DMS53 treated with DMSO at 0.1 percent for 48 hours (cell line): ENCODE results near the gene LCN6.
"Not testable (repeated sequence)": the region's sequence is repeated elsewhere in the genome, so short reads cannot be mapped to it uniquely, and the experiment has no call there.

Experiments used
- DNase-seq: peaks from one replicate; lab custom pipeline; 2025; ENCODE audit not compliant: unreplicated experiment; lab: John Stamatoyannopoulos, UW

Gene LCN6, protein sequence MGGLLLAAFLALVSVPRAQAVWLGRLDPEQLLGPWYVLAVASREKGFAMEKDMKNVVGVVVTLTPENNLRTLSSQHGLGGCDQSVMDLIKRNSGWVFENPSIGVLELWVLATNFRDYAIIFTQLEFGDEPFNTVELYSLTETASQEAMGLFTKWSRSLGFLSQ

DNA sequence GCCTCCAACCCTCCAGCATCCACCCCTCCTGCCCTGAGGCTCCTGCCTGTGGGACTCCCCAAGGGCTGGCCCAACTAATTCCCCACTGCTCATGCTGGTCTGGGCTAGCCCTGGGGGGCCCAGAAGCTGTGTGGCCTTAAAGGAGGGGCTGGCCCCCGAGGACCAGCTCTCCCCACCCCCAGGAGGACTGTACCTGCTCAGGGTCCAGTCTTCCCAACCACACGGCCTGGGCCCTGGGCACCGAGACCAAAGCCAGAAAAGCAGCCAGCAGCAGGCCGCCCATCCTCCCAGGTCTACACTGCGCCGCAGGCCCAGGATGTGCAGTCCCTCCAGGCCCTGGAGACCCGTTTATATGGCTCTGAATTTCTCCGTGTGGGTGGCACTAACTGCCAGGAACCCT lies at the start of gene LCN6:
LCN6 (minus strand) TSS at position 325 of the 400 bp plus-strand sequence; CDS start at position 283, 42 bp downstream.
- no peak for DNase-seq

GRCh38 chr9:136796775-136797347 lies 48.5 kb upstream of the LCN6 start:
- not testable (repeated sequence) for DNase-seq

GRCh38 chr9:136796238-136796774 lies 48.0 kb upstream of the LCN6 start, which contains the start of gene CCDC183:
CCDC183 (plus strand) TSS chr9:136796338; CDS start chr9:136796398, 60 bp downstream.
- DNase-seq = no peak

DNA sequence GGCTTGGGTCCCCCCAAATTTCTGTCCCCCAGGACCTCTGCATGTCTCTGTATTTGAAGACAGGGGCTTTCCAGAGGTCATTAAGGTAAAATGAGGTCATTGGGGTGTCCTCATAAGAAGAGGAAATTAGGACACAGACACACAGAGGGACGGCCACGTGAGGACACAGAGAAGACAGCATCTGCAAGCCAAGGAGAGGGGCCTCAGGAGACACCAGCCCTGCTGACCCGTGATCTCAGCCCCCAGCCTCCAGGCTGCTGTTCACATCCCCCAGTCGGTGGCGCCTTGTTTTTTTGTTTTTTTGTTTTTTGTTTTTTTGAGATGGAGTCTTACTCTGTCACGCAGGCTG lies 46.6 kb upstream of the LCN6 start:
- DNase-seq = no peak

DNA sequence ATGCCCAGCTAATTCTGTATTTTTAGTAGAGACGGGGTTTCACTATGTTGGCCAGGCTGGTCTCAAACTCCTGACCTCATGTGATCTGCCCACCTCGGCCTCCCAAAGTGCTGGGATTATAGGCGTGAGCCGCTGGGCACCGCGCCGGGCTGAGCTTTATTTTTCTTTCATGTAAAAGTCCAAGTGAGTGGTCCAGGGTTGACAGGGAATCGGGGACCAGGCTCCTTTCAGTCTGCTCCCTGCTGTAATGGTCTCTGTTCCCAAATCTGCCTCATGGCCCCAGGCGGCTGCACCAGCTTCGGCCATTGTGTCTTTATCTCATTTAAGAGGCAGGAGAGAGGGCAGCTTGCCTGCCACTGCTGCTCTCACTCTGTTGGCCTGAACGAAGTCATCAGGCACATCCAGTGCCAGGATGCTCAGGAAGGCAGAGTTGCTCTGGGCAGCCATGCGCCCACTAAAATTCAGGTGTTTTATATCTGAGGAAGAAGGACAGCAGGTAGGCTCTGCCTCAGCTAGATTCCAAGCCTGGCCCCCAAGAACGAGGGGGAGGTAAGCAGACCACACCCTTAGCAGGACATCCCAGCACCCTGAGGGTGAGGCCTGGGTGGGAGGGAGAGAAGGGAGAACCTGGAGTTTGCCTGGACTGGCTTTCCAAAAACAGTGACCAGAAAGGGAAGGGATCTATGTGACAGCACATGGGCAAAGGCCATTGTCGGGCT lies 46.1 kb upstream of the LCN6 start:
- DNase-seq = no peak

GRCh38 chr9:136793086-136793946 lies 45.0 kb upstream of the LCN6 start:
- no peak for DNase-seq

DNA sequence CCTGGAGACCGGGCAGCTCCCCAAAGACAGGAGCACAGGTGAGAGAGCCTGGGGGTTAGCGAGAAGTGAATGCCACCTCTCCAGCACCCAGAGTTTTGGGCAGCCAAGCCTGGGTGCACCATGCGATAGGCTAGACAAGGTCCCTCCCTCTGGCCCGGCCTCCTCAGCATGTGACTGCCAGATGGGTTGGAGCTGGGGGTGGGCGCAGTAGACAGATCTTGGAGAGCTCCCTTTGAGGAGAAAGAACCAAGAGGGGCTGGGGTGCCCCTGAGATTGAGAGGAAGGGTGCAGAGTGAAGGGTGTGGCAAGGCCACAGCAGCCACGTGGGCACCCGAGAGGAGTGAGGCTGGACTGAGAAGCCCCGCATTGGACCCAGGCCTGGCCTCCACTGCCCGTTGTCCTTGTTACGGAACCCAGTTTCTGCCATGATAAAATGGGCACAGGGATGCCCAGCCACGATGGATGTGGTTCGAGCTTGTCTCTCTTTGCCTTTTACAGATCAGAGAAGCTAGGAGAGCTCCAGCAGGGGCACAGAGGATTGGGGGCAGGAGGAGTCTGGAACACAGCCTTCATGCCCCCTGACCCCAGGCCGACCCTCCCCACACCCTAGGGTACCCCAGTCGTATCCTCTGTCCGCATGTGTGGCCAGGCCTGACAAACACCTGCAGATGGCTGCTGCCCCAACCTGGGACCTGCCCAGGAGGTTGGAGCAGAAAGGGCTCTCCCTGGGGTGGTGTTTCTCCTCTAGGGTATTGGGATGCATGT lies 44.2 kb upstream of the LCN6 start:
- no peak for DNase-seq

DNA sequence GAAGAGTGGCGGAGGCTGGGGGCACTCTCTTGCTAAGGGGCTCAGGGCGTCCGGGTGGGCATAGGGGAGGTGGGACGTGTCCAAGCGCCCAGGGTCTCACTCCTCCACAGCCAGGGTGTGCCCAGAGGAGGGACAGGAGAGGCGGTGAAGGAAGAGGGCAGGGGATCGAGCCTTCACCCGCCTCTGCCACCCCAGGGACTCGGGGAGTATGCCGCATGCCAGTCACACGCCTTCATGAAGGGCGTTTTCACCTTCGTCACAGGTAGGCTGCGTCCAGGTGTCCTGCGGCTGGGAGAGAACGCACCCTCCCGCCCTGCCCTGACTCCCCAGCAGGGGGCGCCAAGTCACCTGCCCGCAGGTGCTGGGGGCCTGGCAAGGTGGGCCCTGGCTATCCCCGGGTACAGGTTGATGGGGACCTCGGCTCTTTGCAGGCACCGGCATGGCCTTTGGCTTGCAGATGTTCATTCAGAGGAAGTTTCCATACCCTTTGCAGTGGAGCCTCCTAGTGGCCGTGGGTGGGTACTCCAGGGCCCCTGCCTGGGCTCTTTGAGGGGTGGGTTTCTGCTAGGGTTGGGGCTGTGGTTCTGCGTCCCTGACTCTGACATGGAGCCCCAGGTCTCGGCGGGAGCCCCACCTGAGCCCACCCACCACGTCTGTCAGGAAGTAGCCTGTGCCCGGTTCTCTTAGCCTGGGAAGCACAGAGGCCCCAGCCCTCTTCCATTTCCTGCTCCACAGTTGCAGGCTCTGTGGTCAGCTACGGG lies 43.4 kb upstream of the LCN6 start:
- DNase-seq = peak; percentile 72

- DNase-seq = peak; percentile 96
Measured at GRCh38 chr9:136790640-136791515, 42.6 kb upstream of the LCN6 start, which contains the start of gene TMEM141. TMEM141 (plus strand) TSS chr9:136791344; CDS start chr9:136791371, 27 bp downstream.

DNA sequence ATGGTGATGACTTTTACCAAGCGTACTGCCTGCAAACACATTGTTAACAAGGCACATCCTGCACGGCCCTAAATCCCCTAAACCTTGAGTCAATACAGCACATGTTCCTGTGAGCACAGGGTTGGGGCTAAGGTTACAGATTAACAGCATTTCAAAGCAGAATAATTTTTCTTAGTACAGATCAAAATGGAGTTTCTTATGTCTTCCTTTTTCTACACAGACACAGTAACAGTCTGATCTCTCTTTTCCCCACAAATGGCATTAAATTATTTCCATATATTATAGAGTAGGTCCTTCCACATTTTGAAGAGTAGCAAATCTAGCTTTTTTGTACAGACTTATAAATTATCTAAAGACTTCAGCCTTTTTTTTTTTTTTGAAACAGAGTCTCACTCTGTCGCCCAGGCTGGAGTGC lies 41.2 kb upstream of the LCN6 start:
- peak; percentile 83 for DNase-seq

DNA sequence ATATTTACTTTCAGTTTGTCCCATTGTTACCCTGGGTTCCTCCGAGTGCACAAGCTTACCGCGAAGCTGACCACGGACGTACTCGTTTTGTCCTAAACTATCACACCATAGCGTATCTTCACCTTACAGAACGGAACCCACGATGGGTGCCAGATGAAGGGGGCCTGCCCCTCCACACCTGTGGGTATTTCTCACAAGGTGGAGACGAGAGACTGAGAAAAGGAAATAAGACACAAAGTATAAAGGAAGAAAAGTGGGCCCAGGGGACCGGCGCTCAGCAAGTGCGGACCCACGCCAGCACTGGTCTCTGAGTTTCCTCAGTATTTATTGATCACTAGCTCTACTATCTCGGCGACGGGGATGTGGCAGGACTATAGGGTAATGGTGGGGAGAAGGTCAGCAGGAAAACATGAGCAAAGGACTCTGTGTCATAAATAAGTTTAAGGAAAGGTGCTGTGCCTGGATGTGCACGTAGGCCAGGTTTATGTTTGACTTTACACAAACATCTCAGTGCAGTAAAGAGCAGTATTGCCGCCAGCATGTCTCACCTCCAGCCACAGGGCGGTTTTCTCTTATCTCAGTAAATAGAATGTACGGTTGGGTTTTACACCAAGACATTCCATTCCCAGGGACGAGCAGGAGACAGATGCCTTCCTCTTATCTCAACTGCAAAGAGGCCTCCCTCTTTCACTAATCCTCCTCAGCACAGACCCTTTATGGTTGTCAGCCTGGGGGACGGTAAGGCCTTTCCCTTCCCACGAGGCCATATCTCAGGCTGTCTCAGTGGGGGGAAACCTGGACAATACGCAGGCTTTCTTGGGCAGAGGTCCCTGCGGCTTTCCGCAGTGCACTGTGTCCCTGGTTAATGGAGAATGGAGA lies 40.6 kb upstream of the LCN6 start:
- DNase-seq = peak; percentile 37

DNA sequence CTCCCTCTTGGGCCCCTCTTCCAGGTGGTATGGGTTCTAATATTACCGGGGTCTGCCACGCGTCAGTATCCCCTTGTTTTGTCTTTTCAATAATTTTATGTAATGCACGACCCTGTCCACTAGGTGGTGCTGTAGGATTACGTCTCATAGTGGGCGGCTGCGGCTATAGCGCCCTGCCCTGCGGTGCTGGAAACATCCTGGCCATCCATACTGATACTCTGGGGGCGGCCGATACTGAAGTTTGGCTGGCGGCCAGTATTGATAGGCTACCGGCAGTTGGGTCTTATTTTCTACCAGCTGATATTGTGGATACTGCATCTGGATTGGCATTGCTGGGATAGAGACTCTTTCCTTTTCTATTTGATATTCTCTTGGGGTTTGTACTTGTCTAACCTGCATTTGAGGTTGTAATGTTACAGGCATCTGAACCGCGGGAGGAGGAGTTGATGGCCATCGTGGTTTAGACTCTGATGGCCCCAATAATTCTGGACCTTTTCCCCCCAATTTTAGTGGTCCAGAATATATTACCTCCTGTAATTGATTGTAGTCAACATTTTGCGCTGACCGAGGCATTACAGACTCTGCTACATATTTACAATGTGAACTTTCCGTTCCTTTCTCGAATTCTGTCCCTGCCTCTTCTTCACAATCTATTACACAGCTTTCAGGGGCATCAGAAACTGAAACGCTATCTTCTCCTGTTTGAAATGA lies 39.5 kb upstream of the LCN6 start:
- DNase-seq = peak; percentile 59

DNA sequence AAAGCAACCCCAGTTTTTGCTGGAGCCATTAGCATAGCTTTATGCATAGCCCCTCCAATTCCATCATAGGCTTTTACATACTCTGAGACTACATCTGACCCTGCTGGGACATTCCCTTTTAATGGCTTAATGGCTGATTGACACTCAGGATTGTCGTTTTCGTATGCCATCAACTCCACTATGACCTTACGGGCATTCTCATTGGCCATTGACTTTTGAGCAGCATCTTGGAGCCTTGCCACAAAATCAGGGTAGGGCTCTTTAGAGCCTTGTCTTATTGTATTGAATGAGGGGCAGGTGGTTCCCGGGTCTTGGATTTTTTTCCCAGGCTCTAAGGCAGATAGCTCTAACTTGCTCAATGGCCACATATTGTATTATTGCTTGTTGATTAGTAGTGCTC lies 38.7 kb upstream of the LCN6 start:
- not testable (repeated sequence) for DNase-seq

GRCh38 chr9:136786451-136786850 lies 38.1 kb upstream of the LCN6 start:
- no peak for DNase-seq

- DNase-seq = not testable (repeated sequence)
Measured at GRCh38 chr9:136785565-136786355, 37.4 kb upstream of the LCN6 start.

DNA sequence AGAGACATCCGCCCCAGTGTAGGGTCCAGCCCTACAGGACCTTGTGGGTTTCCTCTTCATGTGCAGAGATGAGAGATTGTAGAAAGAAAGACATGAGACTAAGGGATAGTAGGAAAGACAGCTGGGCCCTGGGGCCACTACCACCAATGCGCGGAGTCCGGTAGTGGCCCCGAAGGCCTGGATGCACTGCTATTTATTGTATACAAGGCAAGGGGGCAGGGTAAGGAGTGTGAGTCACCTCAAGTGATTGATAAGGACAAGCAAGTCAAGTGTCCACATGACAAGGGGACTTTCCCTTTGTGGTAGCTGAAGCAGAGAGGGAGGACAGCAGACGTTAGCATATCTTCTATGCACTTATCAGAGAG lies 36.7 kb upstream of the LCN6 start:
- DNase-seq = no peak
